Fibroblast of the aortic adventitia (primary cell): ENCODE data around the gene MOB2. TPM values are rescaled to one million over a fixed set of nuclear protein-coding genes. Genes with fewer than 3 reads are reported as not detected.

Source experiments
- DNase-seq: peaks from one replicate; pipeline ENCODE4 v3.0.0-alpha.2; 2010; ENCODE audit warnings: low read depth
- H3K4me3 ChIP-seq: 2 replicates; pipeline ENCODE4 v1.5.1; 2011; ENCODE audit warnings: low read depth, mild to moderate bottlenecking, control low read depth, low read length, moderate library complexity
- total RNA-seq: library from RNA; depleted of rRNA; stranded (reverse); fragments of >200 nt; gene quantifications from 2 replicates; pipeline ENCODE4 v1.2.3, GENCODE V29; 2012; ENCODE audit warnings: low replicate concordance
- TF ChIP-seq, protein P1 (sequence below): IDR thresholded peaks from 2 replicates; pipeline ENCODE4 v1.5.1; 2011; ENCODE audit warnings: mild to moderate bottlenecking, low read length, control low read depth, inconsistent platforms; ENCODE audit not compliant: insufficient read depth

The MOB2 gene
- total RNA-seq, 1 donor = 13.9 TPM

GRCh38 chr11:1460396-1460985, 26.1 kb downstream of the MOB2 start:
- H3K4me3 ChIP-seq = no peak overlapping the region
- DNase-seq = no peak
- TF ChIP-seq, protein P1, sequence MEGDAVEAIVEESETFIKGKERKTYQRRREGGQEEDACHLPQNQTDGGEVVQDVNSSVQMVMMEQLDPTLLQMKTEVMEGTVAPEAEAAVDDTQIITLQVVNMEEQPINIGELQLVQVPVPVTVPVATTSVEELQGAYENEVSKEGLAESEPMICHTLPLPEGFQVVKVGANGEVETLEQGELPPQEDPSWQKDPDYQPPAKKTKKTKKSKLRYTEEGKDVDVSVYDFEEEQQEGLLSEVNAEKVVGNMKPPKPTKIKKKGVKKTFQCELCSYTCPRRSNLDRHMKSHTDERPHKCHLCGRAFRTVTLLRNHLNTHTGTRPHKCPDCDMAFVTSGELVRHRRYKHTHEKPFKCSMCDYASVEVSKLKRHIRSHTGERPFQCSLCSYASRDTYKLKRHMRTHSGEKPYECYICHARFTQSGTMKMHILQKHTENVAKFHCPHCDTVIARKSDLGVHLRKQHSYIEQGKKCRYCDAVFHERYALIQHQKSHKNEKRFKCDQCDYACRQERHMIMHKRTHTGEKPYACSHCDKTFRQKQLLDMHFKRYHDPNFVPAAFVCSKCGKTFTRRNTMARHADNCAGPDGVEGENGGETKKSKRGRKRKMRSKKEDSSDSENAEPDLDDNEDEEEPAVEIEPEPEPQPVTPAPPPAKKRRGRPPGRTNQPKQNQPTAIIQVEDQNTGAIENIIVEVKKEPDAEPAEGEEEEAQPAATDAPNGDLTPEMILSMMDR = no peak

DNA sequence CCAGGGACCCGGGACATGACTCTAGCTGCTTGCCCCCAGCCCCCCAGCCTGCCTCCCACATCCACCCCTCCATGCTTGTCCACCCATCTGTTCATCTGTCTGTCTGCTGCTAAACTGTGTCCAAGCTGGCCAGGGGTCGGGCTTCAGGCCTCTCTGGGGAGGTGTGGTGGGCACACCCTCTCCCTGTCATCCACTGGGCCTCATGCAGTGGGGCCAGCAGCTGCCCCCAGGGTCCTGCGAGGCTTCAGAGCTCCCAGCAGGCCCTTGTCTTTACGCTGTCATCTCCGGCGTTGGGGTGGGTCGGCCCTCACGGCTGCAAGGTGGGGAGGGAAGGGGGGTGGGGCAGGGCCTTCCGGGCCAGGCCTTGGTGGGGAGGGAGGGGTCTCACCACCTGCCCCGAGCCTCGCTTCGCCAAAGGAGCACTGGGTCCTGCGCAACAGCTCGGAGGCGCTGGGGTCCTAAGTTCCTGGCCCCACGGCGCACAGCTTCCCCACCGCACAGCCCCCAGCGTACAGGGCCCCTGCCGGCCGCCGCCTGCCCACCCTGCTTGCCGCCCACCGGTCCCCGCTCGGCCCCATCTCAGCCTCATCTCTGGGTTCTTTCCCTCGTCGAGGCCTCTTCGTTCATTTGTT, 26.7 kb downstream of the MOB2 start:
- H3K4me3 ChIP-seq = no peak overlapping the region
- TF ChIP-seq, protein P1 = no peak
- no peak for DNase-seq

- TF ChIP-seq, protein P1 = no peak
- H3K4me3 ChIP-seq = no peak overlapping the region
- DNase-seq = no peak
These were observed 27.4 kb downstream of the MOB2 start for GRCh38 chr11:1459219-1459575.

DNA sequence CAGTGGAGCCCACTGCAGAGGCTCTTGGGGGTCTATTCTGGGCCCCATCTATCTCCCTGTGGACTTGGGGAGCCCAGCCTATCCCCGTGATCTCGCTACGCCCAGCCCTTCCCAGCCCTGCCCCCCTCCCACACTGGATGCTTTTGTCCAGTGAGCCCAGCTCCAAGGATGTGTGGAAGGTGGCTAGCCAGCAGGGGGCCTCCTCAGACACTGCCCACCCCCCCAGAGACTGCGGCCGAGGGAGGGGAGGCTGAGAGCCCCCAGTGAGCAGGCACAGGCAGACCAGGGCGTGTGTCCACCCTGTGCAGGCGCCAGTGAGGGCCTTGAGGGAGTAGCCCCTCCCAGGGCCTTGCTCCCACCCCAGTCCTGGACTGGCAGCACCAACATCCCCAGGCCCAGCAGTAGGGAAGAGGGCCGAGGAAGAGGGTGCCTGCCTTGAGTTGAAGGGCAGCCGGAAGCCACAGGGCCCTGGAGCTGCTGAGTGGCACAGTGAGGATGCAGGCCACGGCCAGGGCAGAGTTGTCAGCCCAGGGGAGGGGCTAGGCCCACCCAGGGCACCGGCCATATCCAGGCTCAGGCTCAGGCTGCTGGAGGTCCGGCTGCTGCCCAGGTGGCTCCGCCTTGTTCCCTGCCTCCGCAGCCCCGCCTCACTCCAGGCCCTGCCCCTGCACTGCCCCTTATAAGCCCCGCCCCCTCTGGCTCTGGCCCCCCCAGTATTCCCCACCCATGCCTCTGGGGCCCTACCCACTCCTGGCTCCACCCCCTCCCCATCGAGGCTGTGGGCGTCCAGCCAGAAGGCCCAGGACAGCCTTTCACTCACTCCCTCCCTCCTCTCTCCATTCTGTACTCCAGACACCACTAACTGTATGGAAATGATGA, 28.0 kb downstream of the MOB2 start:
- TF ChIP-seq, protein P1 = peak; percentile 26
- no peak for DNase-seq
- no peak overlapping the region for H3K4me3 ChIP-seq

- no peak for DNase-seq
- TF ChIP-seq, protein P1 = no peak
- H3K4me3 ChIP-seq = no peak overlapping the region
These were observed 28.7 kb downstream of the MOB2 start for GRCh38 chr11:1457856-1458255.

DNA sequence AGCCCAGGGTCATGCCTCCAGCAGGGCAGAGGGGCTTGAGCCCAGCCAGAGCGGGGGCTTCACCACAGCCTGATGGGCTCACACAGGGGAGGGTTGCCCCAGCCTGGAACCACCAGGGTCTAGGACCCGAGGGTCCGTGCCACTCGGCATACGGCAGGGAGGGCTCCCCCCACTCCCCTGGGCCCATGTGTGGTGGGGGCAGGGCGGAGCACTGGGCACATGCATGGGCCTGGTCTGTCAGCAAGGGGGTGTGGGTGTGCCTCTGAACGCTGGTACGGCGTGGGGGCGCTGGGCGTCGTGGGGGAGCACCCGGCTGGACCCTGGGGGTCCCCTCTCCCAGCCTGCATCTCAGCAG, 29.3 kb downstream of the MOB2 start:
- TF ChIP-seq, protein P1 = no peak

More for the DNA sequence above, 29.3 kb downstream of the MOB2 start:
- H3K4me3 ChIP-seq = no peak overlapping the region
- no peak for DNase-seq
